Measurements from ENCODE around the gene SMIM12. TPM values are rescaled to one million over a fixed set of nuclear protein-coding genes. Genes with fewer than 3 reads are reported as not detected.

Gene SMIM12
- total RNA-seq, 1 experiment from 2014 or later, result 19.3 TPM

- no peak for DNase-seq
- H3K4me3 ChIP-seq (ENCODE audit: low read depth, low read length), result no peak overlapping the region
- ChIA-PET POLR2A (no interaction called here), CTCF (no interaction called here)
- Mint-ChIP-seq H3K4me1 (ENCODE audit: low read depth, unreplicated experiment) (no peaks in the 10 kb centered on the region), H3K27ac (ENCODE audit: unreplicated experiment) (no peak overlapping the region), H3K9me3 (ENCODE audit: unreplicated experiment) (no peaks in the 10 kb centered on the region), H3K36me3 (ENCODE audit: insufficient read depth, unreplicated experiment) (peaks cover 6% of the 10 kb centered on the region), H3K4me3 (ENCODE audit: unreplicated experiment) (no peak overlapping the region), H3K27me3 (ENCODE audit: insufficient read depth, unreplicated experiment) (no peaks in the 10 kb centered on the region)
- no peaks in the 10 kb centered on the region for H3K27me3 ChIP-seq (replicated peaks; ENCODE audit: control insufficient read depth, insufficient read depth, low read length)
- peaks cover 5% of the 10 kb centered on the region; the same call in 1 of the 2 replicates for H3K4me1 ChIP-seq
- intact Hi-C loops (cut with micrococcal nuclease; ENCODE audit: unreplicated experiment), result no loop called here
- no peaks in the 10 kb centered on the region for H3K36me3 ChIP-seq (ENCODE audit: control insufficient read depth, insufficient read depth, low read length)
- no TSS peak for BruUV-seq (replicated peaks)
- TF ChIP-seq CTCF (IDR thresholded peaks at IDR 0.05; ENCODE audit: insufficient read depth in 1 of 2, low read depth in 1 of 2, low read length in 1 of 2, severe bottlenecking in 1 of 2, unreplicated experiment in 1 of 2), result no peak
- no peaks in the 10 kb centered on the region for H3K9me3 ChIP-seq
Observed at GRCh38 chr1:34856697-34857096, 2.9 kb downstream of the SMIM12 start.

GRCh38 chr1:34852677-34853217 is 6.8 kb downstream of the SMIM12 start:
- H3K4me3 ChIP-seq (ENCODE audit: low read depth, low read length), result no peak overlapping the region
- H3K27me3 ChIP-seq (replicated peaks; ENCODE audit: control insufficient read depth, insufficient read depth, low read length), result no peaks in the 10 kb centered on the region
- H3K9me3 Mint-ChIP-seq (ENCODE audit: unreplicated experiment), result no peaks in the 10 kb centered on the region
- no peaks in the 10 kb centered on the region for H3K27me3 Mint-ChIP-seq (ENCODE audit: insufficient read depth, unreplicated experiment)
- no peaks in the 10 kb centered on the region for H3K4me1 ChIP-seq
- H3K4me1 Mint-ChIP-seq (ENCODE audit: low read depth, unreplicated experiment), result no peaks in the 10 kb centered on the region
- no TSS peak for BruUV-seq (replicated peaks)
- H3K9me3 ChIP-seq, result no peaks in the 10 kb centered on the region
- peaks cover 6% of the 10 kb centered on the region for H3K36me3 Mint-ChIP-seq (ENCODE audit: insufficient read depth, unreplicated experiment)
- no peaks in the 10 kb centered on the region for H3K36me3 ChIP-seq (ENCODE audit: control insufficient read depth, insufficient read depth, low read length)
- CTCF ChIA-PET, result interaction anchor here (0.7 to 1.7 kb wide), 8 partner anchors 8 to 66 kb away, joined by 3 to 16 read pairs (median 4); no protein-coding TSS in a partner anchor
- DNase-seq, result peak; percentile 88 to 89
- intact Hi-C loops (cut with micrococcal nuclease; ENCODE audit: unreplicated experiment), result loop anchor here (1.0 kb wide), 1 partner anchor 66 kb away; no protein-coding TSS in a partner anchor
- H3K27ac Mint-ChIP-seq (ENCODE audit: unreplicated experiment), result no peak overlapping the region
- no peak overlapping the region for H3K4me3 Mint-ChIP-seq (ENCODE audit: unreplicated experiment)
- POLR2A ChIA-PET, result no interaction called here
- TF ChIP-seq CTCF (IDR thresholded peaks at IDR 0.05; ENCODE audit: insufficient read depth in 1 of 2, low read depth in 1 of 2, low read length in 1 of 2, severe bottlenecking in 1 of 2, unreplicated experiment in 1 of 2), result peak; percentile 61 to 74

GRCh38 chr1:34851431-34852105 is 8.0 kb downstream of the SMIM12 start:
- H3K4me1 ChIP-seq, result no peaks in the 10 kb centered on the region
- H3K36me3 ChIP-seq (ENCODE audit: control insufficient read depth, insufficient read depth, low read length), result no peaks in the 10 kb centered on the region
- ChIA-PET CTCF (no interaction called here), POLR2A (no interaction called here)
- no peak overlapping the region for H3K27ac Mint-ChIP-seq (ENCODE audit: unreplicated experiment)
- BruUV-seq (replicated peaks), result no TSS peak
- H3K4me1 Mint-ChIP-seq (ENCODE audit: low read depth, unreplicated experiment), result no peaks in the 10 kb centered on the region
- TF ChIP-seq CTCF (IDR thresholded peaks at IDR 0.05; ENCODE audit: insufficient read depth in 1 of 2, low read depth in 1 of 2, low read length in 1 of 2, severe bottlenecking in 1 of 2, unreplicated experiment in 1 of 2), result no peak
- no peak overlapping the region for H3K4me3 Mint-ChIP-seq (ENCODE audit: unreplicated experiment)
- no peak overlapping the region for H3K4me3 ChIP-seq (ENCODE audit: low read depth, low read length)
- H3K27me3 ChIP-seq (replicated peaks; ENCODE audit: control insufficient read depth, insufficient read depth, low read length), result no peaks in the 10 kb centered on the region
- H3K36me3 Mint-ChIP-seq (ENCODE audit: insufficient read depth, unreplicated experiment), result peaks cover 6% of the 10 kb centered on the region
- H3K9me3 ChIP-seq, result no peaks in the 10 kb centered on the region
- H3K27me3 Mint-ChIP-seq (ENCODE audit: insufficient read depth, unreplicated experiment), result no peaks in the 10 kb centered on the region
- no peaks in the 10 kb centered on the region for H3K9me3 Mint-ChIP-seq (ENCODE audit: unreplicated experiment)
- no peak for DNase-seq
- intact Hi-C loops (cut with micrococcal nuclease; ENCODE audit: unreplicated experiment), result loop anchor here (1.0 kb wide), 1 partner anchor 65 kb away; no protein-coding TSS in a partner anchor

Measured in Caco-2 (cell line).